ENCODE data around the gene ARL10.
A peak's percentile ranks its signal among the peaks of the same experiment; 100 is the strongest.

Gene ARL10, protein sequence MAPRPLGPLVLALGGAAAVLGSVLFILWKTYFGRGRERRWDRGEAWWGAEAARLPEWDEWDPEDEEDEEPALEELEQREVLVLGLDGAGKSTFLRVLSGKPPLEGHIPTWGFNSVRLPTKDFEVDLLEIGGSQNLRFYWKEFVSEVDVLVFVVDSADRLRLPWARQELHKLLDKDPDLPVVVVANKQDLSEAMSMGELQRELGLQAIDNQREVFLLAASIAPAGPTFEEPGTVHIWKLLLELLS

DNA sequence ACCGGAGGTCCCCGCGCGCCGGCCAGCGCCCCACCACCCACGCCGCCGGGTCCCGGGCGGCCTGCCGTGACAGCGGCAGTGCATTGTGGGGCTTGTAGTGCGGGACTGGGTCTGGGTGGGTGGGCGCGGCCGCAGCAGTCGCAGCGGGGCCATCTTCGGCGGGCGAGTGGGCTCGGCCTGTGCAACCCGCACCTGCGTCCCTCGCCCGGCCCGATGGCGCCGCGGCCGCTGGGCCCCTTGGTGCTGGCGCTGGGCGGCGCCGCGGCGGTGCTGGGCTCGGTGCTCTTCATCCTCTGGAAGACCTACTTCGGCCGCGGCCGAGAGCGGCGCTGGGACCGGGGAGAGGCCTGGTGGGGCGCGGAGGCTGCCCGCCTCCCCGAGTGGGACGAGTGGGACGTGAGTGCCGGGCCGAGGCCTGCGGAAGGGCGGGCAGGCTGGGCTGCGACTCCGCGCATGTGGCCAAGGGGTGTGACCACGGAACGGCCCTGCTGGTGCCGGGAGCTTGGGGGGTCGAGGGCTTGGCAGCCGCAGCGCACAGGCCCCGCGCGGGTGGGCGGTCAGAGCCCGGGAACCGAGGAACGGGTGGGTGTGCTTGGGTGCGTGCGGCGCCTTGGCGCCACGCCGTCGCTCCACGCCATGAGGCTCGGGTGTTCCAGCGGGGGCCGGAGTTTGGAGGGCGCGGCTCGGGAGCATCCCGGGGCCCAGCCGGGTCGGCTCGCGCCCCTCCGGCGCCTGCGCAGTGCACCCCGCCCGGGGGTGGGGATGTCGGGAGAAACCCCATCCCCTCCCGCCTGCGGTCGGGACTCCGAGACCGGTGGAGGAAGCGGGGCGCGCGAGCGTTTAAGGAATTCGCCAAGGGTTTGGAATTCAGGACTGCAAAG lies at the start of gene ARL10:
Gene ARL10 (plus strand): TSS at position 137 of the 881 bp plus-strand sequence. CDS start 77 bp downstream, at position 214.
- DNase-seq, result peak; percentile 86

DNA sequence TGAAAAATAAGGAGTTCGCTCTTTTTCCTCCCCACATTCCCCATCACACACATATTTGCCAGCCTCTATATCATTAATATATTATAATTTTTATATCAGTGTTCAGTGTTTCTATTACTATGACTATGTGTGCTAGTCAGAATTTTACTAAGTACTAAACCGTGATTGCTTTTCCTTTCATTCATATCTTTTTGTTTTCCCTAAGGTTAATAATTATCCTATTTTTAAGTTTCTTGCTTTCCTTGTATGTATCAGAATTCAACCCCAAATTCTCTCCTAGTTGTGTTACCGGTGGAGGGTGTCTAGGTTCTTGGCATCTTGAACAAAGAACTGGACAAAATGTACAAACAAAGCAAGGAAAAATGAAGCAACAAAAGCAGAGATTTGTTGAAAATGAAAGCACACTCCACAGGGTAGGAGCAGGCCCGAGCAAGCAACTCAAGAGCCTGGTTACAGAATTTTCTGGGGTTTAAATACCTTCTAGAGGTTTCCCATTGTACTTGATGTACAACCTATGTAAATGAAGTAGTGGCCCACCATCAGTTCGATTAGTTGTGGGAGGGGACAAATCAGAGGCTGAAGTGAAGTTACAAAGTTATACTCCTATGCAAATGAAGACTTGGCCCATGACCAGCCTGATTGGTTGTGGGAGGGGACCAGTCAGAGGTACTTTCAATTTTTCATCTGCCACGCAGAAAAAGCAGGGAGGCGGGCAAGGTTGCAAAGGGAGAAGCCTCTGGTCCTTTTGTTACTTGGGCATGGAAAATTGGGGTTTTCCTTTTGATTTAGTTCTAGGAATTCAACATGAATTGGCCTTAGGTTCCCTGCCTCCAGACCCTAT lies 47.5 kb upstream of the ARL10 start:
- DNase-seq, result no peak

DNA sequence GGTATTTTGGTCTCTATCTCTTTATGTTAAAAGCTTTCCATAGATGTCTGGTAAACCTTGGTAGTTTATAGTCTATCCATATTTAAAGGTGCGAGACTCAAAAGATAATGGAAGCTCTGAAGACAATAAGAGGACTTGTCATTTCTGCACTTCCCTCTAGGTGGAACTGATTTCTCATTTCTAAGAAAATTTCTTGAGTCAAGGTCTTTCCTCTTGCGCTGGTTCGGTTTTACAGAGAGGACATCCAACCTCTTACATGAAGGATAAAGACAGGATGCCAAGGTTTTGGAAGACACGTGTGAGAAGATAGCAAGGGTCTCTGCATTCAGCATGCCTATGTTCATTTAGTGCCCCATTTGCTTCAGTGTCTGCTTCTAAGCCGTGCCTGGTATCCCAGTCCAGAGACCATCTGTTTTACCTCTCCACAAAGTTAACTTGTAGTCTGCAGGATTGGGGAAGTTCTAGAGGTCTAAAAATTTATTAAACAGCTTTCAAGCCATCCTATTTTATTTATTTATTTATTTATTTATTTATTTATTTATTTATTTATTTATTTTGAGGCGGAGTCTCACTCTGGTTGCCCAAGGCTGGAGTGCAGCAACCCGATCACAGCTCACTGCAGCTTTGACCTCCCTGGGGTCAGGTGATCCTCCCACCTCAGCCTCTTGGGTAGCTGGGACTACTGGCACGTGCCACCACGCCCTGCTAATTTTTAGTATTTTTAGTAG lies 45.3 kb upstream of the ARL10 start:
- DNase-seq, result no peak

DNA sequence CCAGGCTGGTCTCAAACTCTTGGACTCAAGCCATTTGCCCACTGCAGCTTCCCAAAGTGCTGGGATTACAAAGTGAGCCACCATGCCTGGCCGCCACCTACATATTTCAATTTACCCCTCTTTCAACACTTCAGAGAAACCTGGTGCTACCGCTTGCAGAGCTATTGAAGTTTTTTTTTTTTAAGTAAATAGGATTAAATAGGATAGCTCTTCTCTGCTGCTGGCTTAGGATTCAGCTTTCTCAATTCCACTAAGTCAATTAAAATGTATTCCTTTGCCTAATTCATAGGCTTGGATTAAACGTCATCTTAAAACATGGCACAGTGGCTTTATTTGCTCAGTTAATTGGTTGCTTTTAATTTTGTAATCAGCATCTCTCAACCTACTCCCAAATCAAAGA lies 44.7 kb upstream of the ARL10 start:
- DNase-seq, result no peak

DNA sequence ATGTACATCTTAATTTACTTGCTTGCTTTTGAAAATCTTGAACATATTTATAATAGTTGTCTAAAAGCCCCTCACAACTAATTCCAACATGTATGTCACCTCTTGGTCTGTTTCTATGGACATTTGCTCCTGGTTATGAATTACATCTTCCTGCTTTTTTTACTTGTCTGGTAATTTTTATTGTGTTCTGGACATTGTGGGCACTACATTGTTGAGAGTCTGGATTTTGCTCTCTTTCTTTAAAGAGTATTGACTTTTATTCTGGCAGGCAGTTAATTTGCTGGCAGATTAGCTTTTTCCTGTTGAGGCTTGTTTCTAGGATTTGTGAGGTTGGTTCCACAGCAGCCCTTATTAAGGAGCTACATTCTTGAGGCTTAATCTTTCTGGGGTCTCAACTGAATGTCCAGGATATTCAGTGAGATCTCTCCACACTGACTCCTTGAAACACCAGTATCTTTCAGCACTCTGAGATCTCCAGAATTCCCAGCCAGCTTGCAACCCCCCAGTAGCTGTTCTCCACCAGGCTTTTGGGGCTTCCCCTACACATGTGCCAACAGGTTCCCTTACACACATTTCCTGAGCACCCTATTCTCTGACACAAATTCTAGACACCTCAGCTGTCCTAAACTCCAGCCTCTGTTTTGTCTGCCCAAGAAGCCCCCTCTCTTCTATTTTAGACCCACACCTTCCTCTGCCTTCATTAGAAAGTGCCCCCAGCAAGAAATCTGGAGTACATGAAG lies 31.1 kb upstream of the ARL10 start:
- DNase-seq, result no peak

DNA sequence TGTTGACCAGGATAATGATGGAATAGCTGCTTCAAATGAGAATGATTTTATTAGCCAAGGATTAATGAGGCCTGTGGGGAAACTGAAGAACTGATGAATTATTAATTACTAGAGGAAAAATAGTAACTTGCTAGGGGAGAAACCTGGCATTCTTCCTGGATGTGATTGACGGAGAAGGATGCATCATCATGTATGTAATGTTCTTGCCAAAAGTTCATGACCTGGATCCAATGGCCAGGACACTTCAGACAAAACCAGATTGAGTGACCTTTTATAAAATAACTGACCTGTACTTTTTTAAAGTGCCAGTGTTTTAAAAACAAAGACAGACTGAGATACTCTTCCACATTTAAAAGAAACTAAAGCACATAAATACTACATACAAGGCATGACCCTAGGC lies 27.4 kb upstream of the ARL10 start:
- DNase-seq, result no peak

DNA sequence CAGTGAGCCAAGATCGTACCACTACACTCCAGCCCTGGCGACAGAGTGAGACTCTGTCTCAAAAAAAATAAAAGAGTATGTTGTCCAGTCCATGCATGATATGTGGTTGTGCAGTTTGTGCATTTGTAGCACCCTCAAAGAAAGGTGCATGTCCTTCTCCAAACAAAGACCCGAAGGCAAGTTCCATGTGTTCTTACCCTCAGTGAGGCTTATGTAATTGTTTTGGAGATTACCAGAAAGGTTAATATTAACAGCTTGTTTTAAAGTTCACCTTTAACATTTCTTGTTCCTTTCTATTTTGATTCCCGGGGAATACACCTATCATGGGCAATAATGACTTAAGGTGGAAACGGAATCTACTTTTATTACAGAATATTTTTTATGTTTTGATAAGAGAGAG lies 26.0 kb upstream of the ARL10 start:
- DNase-seq, result no peak

DNA sequence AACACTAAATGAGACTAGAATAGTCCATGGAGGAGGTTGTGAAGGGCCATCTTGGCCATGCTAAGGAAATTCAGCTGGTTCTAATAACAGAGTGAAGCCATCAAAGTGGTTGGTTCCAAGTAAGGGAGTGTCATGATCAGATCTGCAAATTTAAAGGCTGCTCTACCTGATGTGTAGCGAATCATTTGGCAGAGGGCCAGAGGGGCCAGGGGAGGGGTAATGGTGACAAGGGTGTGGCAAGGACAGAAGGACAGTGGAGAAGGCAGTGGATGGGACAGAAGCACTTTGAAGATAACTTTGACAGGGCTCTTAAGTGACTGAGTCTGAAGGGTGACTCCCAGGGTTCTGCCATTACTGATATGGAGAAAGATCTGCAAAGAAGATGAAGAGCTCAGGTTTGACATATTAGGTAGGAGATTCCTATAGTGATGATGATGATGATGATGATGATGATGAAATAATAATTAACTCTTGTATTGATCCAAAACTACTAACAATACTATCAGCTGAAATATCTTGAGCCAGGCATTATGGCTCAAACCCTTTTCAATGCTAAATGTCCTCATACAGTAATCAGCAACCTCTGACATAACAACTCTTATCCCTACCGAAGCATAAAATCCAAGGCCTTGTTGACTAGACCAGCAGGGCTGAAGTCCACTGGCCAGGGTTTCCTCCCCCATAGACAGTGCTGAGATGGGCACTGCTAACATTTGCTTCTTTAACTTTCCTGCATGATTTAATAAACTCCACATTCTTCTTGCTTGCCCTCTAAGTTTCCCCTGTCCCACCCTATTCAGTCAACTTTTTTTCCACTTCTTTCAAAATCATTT lies 23.7 kb upstream of the ARL10 start:
- no peak for DNase-seq

DNA sequence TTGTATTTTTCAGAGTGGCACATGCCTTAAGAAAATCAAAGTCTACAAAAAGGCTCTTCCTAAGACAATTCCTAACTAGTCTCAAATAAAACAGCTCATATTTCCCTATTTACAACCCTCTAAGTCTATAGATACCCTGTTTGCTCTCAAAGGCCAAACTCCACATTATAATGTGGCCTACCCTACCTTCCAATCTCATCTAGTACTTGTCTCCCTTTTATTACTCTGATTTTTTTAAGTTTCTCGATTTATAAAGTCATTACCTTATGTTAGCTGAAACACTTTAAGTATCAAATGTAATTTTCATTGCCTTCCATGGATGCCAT lies 23.2 kb upstream of the ARL10 start:
- no peak for DNase-seq

DNA sequence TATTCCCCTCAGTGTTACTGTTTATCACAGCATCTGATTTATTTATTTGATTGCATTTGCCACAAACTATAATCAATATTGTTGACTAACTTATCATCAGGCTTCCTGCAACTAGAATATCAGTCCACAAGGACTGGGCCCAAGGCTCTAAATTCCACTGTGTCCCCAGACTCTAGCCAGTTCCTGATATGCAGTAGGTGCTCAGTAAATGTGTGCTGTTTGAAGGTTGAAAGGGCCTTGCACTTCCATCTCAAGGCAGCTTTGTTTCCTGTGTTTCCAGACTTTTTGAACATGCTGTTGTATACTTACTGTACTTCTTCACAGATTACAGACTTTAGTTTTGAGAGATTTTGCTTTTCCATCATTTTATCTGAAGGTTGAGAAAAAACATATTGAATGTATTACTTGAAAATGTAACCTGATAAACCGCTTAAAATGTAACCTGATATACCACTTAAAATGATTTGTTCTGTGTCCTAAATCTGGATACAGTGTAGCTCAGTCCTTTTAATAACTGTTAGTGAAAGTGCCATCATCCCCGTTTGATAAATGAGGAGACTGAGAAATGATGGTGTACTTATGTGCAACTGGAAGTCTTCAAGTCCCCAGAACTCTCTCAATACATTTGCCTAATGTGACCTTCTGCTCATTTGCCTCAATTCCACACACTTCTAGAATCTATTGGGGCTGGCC lies 22.4 kb upstream of the ARL10 start:
- no peak for DNase-seq

DNA sequence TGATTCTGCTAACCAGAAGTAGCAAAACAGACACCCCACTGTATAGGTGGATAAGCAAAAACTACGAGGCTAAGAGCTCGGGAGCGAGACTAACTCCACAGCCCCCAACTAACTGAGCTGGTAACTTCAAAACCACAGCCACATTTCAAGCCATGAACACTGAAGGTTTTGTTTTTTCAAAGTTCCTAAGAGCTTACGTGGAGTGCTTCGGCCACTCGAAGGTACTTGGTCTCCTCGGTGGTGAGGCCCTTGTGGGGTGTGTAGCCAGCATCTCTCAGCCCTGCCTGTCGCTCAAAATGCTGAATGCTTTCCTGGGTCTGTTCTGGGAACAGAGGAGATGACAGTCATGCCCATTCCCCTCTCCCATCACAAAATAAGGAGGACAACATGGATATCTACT lies 14.9 kb upstream of the ARL10 start:
- no peak for DNase-seq

DNA sequence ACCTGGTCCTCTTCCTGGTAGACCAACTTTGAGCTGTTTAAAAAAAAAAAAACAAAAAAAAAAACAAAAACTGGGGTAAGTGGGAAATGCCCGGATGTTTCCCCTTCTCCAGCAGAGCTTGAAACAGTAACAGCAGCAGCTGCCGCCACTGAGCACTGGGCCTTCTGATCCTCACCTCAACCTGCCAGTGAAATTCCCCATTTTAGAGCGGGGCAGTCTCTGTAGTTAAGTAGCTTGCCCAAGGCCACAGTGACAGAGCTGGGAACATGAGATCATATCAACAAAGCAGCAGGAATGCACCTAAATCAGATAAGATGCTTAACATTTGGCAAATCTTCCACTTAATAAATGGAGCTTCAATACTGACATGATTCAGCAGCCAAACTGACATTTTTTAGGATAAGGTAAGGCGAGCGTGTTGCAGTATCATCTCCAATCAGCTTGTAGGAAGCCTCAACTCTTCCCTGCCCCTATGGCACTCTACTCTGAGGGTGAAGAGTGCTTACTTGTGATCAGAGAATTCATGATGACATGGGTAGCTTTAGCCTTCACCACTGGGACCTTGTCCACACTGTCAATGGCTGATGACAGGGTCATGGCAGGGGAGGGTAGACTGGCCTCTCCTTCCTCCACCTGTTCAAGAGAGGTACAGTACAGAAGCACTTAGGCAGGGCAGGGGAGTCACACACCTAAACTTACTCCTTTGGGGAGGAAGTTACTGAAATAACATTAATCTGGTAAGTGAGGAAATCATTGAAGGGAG lies 13.0 kb upstream of the ARL10 start:
- no peak for DNase-seq

DNA sequence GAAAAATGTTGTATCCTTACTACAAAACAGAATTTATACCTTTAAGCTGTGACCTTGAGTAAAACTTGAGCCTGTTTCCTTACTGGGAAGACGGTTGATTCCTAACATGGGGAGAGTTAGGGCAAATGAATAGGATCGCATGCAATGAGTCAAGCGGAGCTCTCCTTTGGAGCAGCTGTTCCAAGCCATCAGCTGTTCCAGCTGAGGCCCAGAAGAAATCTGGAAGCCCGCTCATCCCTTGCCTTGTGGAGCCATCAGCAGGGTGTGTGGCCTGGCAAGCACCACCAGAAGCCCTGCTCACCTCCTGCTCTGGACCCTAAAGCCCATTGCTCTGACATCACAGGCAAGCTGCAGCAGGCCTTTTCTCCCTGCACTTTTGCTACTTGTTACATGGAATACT lies 11.8 kb upstream of the ARL10 start:
- no peak for DNase-seq

DNA sequence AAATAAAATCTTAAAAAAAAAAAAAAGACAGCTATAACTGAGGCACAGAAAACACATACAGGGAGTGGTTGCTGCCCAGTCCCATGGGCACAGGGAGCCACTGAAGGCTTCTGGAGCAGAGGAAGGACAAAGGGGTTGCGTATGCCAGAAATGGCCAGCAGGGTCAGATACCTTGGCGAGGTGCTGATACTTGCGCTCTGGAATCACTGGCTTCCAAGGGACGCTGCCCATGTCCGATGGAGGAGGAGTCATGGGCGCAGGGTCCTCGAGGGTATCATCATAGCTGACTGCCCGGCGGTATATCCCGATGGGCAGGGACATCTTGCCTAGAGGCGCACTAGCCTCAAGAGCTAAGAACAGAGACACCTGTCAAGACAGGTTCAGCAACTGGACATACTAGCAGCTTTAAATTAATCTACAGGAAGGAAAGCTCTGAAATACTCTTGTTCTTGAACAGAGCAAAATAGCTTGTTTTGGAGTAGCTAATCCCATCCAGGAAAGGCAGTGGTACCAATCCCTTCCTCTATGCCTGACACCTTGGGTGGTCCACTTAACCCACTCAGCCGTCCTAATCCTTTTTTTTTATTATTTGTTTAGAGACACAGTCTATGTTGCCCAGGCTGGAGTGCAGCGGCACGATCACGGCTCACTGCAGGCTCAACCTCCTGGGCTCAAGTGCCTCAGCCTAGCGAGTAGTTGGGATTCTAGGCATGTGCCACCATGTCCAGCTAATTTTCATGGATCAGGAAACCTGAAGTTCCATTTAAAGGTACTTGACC lies 9.7 kb upstream of the ARL10 start:
- no peak for DNase-seq

DNA sequence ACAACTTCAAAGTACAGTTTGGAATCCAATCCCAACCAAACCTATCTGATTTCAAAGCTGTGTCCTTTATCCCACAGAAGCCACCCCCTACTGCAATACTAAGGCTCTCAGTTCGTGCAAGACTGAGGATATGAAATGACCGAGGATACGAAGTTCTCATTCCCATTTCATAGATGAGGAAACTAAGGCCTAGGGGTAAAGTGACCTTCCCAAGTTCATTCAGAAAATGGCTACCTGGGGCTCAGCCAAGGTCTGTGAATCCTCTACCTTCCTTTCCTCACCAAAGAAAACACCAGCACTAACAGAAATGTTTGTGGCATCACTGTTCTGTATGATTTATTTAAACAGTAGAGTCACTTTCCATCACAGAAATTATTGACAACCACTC lies 9.1 kb upstream of the ARL10 start:
- no peak for DNase-seq

DNA sequence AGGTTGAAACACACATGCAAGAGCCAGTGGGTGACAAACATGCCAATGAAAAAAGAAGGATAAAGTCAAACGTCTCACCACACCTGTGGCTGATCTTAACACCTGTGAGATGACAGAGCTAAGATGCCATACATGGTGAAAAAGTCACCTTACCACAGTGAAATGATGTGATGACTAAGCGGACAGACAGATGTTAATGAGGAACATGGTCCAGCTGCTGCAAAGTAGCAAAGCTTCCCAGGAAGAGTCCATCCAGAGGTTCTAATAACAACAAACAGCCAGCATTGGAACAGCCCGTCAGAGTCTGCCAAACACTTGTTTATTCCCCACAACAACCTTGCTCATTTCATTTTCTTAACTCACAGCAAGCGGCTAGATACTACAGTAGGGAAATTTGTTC lies 5.6 kb upstream of the ARL10 start:
- no peak for DNase-seq

DNA sequence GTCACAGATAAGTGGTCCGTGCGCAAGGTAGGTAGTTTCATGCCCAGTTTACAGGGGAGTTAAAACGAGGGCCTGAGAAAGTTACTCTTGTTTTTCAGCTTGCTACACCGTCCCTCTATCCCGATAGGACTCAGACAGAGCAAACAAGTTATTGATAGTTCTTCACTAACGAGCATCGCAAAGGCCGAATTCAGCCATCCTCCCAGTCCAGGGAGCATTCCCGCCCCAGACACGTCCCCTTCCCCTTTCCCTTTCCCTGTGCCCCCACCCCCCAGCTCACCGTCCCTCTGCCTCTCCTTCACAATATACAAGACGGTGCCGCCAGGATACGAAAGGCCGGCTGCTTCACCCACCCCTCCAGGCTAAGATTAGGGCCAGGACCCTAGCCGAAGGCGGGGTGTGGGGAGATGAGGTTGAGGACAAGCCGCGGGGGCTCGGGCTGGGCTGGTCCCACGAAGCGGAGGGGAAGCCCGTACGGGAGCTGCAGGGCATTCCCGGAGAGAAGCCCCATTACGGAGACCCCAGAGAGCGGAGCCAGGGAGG lies 4.3 kb upstream of the ARL10 start:
- DNase-seq, result no peak

DNA sequence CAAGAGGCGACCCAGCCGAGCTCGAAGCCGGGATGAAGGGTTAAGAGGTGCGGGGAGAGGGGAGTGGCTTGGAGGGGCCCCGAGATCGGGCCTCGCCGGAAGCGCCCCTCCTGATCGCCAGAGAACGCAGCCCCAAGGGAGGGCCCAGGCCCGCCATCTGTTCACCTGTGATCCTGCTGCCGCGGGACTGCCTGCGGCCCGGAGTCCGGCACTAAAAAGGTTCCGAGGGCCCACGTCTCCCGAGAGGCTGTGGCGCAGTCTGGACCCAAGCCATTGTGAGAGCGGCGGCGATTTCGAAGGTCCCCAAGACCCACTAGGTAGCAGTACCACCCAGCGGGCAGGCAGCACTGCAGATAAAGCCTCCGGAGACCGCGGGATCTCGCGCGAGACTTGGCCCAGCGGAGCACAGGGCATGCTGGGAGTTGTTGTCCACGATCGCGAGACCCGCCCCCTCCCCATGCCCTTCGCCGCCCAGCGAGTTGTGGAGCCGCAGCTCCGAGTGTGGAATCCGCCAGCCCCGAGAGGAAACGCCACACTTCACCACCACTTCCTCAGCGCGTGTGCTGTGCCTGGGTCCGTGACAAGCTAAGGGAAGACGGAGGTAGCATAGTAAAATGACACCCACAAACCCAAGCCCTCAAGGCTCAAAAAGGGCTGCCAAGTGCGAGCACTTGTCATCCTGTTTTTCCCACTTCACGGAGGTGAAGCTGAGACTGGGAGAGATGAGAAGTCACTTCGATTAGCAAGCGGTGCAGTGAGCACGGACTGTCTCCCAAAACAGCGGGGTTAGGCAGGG lies 3.7 kb upstream of the ARL10 start, which contains the start of gene KIAA1191:
Gene KIAA1191 (minus strand): TSS at position 328 of the 796 bp plus-strand sequence. CDS start 2,256 bp downstream, outside the sequence.
- DNase-seq, result peak; percentile 98

Data from activated effector memory CD4-positive, alpha-beta T cell treated with anti-CD3 and anti-CD28 coated beads, Interleukin-2, amount 50 U/mL, for 16 hours (primary cell).